HG03432 (cell line): Measurements from ENCODE around the gene TRAPPC14.
"Not testable (repeated sequence)": the region's sequence is repeated elsewhere in the genome, so short reads cannot be mapped to it uniquely, and the experiment has no call there.

Experiments used
- ATAC-seq: cut with Tn5 transposase; IDR thresholded peaks from one replicate; pipeline ENCODE4 v1.9.1; 2021; ENCODE audit warnings: mild to moderate bottlenecking, moderate library complexity; ENCODE audit not compliant: unreplicated experiment

TRAPPC14 gene

GRCh38 chr7:100158229-100159098, at the start of gene TRAPPC14:
Gene TRAPPC14 (minus strand): TSS chr7:100158723. CDS start chr7:100158499, 224 bp downstream.
- peak; percentile 81 for ATAC-seq

GRCh38 chr7:100204454-100204853, 45.9 kb upstream of the TRAPPC14 start:
- no peak for ATAC-seq

DNA sequence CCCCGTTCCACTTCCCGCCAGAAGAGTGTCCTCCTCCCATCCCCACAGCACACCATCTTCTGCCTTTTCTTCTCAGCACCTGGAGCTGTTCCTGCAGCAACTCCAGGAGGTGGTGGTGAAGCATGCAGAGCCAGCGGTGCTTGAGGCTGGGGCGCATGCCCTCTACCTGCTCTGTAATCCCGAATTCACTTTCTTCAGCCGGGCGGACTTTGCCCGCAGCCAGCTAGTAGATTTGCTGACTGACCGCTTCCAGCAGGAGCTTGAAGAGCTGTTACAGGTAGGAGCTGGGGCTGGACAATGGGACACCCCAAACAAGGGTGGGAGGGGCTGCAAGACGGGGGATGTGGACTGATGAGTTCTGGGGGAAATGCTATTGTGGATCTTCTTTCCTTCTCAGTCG, 42.2 kb upstream of the TRAPPC14 start:
- no peak for ATAC-seq

GRCh38 chr7:100198266-100198665, 39.7 kb upstream of the TRAPPC14 start:
- no peak for ATAC-seq

DNA sequence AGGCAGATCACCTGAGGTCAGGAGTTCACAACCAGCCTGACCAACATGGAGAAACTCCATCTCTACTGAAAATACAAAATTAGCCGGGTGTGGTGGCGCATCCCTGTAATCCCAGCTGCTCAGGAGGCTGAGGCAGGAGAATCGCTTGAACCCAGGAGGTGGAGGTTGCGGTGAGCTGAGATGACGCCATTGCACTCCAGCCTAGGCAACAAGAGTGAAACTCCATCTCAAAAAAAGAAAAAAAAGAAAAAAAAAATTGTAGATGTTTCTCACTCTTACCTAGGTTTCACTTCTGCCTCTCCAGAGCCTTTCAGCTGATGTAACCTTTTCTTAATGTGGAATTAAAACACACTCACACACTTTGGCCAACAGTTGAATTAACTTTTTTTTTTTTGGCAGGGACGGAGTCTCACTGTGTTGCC, 37.4 kb upstream of the TRAPPC14 start:
- peak; percentile 51 for ATAC-seq

DNA sequence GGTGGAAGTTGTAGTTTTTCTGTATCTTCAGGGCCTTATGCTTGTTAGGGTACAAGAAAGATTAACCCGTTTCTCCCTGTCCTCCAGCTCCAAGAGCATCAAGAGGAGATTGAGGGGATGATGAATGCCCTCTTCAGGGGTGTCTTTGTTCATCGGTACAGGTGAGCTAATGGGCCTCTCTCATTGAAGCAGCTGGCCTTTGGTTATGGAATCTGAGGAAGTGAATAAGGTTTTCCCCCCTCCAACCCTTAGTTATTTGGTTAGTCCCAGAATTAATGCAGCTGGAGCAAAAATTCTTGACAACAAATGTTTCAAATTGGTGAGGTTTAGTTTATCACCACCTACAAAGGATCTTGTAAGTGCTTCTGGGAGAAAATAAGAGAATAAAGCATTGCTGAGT, 36.7 kb upstream of the TRAPPC14 start:
- no peak for ATAC-seq

GRCh38 chr7:100192969-100193368, 34.4 kb upstream of the TRAPPC14 start:
- no peak for ATAC-seq

GRCh38 chr7:100192281-100192862, 33.8 kb upstream of the TRAPPC14 start:
- ATAC-seq, result not testable (repeated sequence)

DNA sequence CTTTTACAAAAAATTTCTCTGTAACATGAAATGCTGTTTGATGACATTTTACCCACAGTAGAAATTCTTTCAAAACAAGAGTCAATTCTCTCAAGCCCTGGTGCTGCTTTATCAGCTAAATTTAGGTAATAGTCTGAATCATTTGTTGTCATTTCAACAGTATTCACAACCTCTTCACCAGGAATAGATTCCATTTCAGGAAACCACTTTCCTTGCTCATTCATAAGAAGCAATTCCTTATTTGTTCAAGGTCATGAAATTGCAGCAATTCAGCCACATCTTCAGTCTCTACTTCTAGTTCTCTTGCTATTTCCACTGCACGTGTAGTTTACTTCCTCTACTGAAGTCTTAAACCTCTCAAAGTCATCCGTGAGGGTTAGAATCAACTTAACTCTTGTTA, 33.3 kb upstream of the TRAPPC14 start:
- no peak for ATAC-seq

- ATAC-seq, result no peak
Measured at GRCh38 chr7:100190048-100190711, 31.7 kb upstream of the TRAPPC14 start.

DNA sequence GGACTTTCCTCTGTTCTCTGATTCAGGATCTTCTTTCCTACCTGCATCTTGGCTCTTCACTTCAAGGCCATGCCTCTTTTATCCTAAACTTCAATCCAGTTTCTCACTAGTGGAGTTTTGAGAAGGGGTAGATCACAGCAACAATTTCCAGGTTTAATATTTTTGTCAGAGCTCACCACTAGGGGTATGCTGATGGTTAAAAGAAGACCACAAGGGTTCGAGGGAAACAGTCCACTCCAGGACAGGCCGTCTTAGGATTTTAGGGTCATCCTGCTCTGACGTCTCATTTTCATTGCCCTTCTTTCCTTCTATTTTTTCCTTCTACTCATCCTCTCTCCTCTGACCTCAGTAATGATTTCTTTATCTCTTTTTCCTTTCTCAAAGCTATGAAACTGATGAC, 30.5 kb upstream of the TRAPPC14 start:
- no peak for ATAC-seq

DNA sequence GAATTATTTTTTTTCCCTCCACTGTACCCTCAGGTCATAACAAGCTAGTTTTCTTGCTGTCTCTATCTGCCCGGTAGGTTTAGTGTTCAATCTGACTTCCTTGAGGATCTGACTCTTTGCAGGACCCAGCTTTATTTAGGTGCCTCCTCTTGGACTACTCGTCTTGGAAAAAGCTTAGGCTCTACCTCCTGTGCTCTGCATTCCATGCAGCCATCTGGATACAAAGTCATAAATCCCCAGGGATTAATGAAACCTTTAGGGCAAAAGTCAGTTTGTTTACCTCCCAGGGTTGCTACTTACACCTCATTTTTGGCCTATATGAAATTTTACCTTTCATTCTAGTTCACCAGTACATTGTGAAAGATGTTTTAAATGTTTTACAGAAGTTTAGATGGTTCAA, 27.2 kb upstream of the TRAPPC14 start:
- no peak for ATAC-seq

DNA sequence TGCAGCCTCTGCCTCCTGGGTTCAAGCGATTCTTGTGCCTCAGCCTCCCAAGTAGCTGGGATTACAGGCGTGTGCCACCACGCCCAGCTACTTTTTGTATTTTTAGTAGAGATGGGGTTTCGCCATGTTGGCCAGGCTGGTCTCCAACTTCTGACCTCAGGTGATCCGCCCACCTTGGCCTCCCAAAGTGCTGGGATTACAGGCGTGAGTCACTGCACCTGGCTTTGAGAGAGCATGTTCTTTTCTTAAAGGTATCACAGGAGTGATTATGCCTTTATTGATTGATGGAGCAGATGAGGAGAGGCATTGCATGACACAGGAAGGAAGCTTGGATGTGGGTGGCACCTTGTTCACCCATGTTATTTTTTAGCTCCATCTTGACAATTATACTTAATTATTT, 24.6 kb upstream of the TRAPPC14 start:
- not testable (repeated sequence) for ATAC-seq

DNA sequence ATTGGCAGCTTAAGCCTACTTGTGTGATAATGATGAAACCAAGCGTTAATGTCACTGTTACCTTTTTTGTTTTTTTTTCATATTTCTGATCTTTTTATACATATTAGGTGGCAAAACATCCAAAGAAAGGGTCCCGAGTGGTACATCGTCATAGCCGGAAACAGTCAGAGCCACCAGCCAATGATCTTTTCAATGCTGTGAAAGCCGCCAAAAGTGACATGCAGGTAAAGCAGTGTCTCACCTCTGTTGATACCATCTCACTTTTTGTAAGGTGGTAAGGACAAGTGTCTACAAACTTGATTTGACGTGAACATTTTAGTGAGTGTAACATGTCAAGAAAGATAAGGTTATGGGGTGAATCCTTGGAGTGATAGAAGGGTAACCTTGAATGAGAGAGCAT, 24.1 kb upstream of the TRAPPC14 start:
- not testable (repeated sequence) for ATAC-seq

DNA sequence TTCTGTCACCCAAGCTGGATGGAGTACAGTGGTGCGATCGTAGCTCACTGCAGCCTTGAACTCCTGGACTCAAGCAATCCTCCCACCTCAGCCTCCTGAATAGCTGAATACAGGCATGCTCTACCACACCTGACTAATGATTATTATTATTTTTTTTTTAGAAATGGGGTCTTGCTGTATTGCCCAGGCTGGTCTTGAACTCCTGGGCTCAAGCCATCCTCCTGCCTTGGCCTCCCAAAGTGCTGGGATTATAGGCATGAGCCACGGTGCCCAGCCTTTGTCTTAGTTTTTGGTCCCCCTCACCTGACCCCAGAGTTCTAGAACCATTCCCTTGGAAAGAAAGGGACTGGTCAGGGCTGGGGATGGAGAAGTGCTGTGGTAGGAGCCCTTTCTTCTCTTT, 21.6 kb upstream of the TRAPPC14 start:
- ATAC-seq, result not testable (repeated sequence)

- ATAC-seq, result peak; percentile 87
Measured at GRCh38 chr7:100177045-100178001, 18.8 kb upstream of the TRAPPC14 start, which contains the start of the genes GPC2 and STAG3. Gene GPC2 (minus strand): TSS chr7:100177381. CDS start chr7:100177199, 182 bp downstream. Gene STAG3 (plus strand): TSS chr7:100177918. CDS start chr7:100180557, 2,639 bp downstream.

GRCh38 chr7:100176096-100177044, 17.8 kb upstream of the TRAPPC14 start:
- no peak for ATAC-seq

DNA sequence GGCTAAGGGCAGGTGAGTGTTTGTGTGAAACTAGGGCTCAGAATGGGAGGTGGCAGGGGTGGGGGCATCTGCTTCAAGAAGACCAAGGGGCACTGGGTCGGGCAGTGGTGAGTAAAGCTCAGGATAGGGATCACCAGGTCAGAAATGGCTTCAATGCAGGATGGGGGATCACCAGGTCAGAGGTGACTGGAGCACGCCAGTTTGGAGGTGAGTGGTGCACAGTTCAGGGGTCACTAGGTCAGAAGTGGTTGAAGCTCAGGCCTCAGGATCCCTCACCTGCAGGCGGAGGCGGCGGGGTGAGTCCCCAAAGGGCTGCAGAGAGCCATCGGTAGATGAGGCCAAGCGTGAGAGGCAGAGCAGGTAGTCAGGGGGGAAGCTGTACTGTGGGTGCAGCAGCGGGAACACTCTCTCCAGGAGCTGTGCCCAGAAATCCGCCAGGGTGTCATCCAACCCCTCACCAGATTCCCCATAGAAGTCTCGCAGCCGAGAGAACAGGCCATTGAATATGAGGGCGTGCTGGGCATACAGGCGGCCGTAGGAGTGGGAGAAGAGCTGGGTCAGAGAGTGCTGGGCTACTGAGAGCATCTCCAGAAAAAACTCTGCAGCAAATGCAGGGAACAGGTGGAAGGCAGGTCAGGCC, 16.9 kb upstream of the TRAPPC14 start:
- ATAC-seq, result no peak

GRCh38 chr7:100174582-100174981, 16.1 kb upstream of the TRAPPC14 start:
- no peak for ATAC-seq
